IPS DF 19.7 (cell line): ENCODE measurements around the gene HMGCLL1.
A peak's percentile ranks its signal among the peaks of the same experiment; 100 is the strongest.

Experiments used
- DNase-seq: peaks from one replicate; pipeline ENCODE4 v3.0.0-alpha.2; 2013; ENCODE audit warnings: low read depth, low spot score

Gene HMGCLL1

GRCh38 chr6:55531496-55531895 lies 47.5 kb downstream of the HMGCLL1 start:
- DNase-seq: no peak

- DNase-seq: no peak
These were observed 48.1 kb downstream of the HMGCLL1 start for GRCh38 chr6:55530931-55531330.

GRCh38 chr6:55528624-55529023 lies 50.4 kb downstream of the HMGCLL1 start:
- peak; percentile 3 for DNase-seq

GRCh38 chr6:55524441-55524840 lies 54.6 kb downstream of the HMGCLL1 start:
- DNase-seq: no peak

GRCh38 chr6:55518529-55519060 lies 60.4 kb downstream of the HMGCLL1 start:
- DNase-seq: no peak

GRCh38 chr6:55516736-55517135 lies 62.3 kb downstream of the HMGCLL1 start:
- DNase-seq: no peak

- no peak for DNase-seq
These were observed 66.1 kb downstream of the HMGCLL1 start for GRCh38 chr6:55512904-55513303.

GRCh38 chr6:55511122-55511800 lies 67.7 kb downstream of the HMGCLL1 start:
- no peak for DNase-seq

GRCh38 chr6:55499591-55499990 lies 79.4 kb downstream of the HMGCLL1 start:
- no peak for DNase-seq

- no peak for DNase-seq
These were observed 81.3 kb downstream of the HMGCLL1 start for GRCh38 chr6:55497694-55498093.

- DNase-seq: no peak
These were observed 82.8 kb downstream of the HMGCLL1 start for GRCh38 chr6:55496201-55496600.

GRCh38 chr6:55495277-55495676 lies 83.7 kb downstream of the HMGCLL1 start:
- no peak for DNase-seq

GRCh38 chr6:55494411-55494810 lies 84.6 kb downstream of the HMGCLL1 start:
- no peak for DNase-seq

GRCh38 chr6:55492259-55492658 lies 86.7 kb downstream of the HMGCLL1 start:
- no peak for DNase-seq

GRCh38 chr6:55490871-55491270 lies 88.1 kb downstream of the HMGCLL1 start:
- DNase-seq: no peak

GRCh38 chr6:55474382-55474781 lies 104.6 kb downstream of the HMGCLL1 start:
- no peak for DNase-seq

- DNase-seq: no peak
These were observed 105.3 kb downstream of the HMGCLL1 start for GRCh38 chr6:55473722-55474121.

- DNase-seq: no peak
These were observed 109.0 kb downstream of the HMGCLL1 start for GRCh38 chr6:55469951-55470366.

- no peak for DNase-seq
These were observed 123.0 kb downstream of the HMGCLL1 start for GRCh38 chr6:55456016-55456415.

GRCh38 chr6:55450005-55450404 lies 129.0 kb downstream of the HMGCLL1 start:
- DNase-seq: no peak

GRCh38 chr6:55449225-55449624 lies 129.8 kb downstream of the HMGCLL1 start:
- DNase-seq: no peak

- DNase-seq: no peak
These were observed 130.5 kb downstream of the HMGCLL1 start for GRCh38 chr6:55448451-55448850.

- DNase-seq: no peak
These were observed 131.1 kb downstream of the HMGCLL1 start for GRCh38 chr6:55447891-55448290.
